NCI-H526 (cell line): ENCODE data around the gene ATP10D.
"Not testable (repeated sequence)": the region's sequence is repeated elsewhere in the genome, so short reads cannot be mapped to it uniquely, and the experiment has no call there.

ENCODE experiments used
- DNase-seq, 2 experiments: peaks; one replicate each; lab custom pipeline; 2025; lab: John Stamatoyannopoulos, UW

ATP10D gene

DNA sequence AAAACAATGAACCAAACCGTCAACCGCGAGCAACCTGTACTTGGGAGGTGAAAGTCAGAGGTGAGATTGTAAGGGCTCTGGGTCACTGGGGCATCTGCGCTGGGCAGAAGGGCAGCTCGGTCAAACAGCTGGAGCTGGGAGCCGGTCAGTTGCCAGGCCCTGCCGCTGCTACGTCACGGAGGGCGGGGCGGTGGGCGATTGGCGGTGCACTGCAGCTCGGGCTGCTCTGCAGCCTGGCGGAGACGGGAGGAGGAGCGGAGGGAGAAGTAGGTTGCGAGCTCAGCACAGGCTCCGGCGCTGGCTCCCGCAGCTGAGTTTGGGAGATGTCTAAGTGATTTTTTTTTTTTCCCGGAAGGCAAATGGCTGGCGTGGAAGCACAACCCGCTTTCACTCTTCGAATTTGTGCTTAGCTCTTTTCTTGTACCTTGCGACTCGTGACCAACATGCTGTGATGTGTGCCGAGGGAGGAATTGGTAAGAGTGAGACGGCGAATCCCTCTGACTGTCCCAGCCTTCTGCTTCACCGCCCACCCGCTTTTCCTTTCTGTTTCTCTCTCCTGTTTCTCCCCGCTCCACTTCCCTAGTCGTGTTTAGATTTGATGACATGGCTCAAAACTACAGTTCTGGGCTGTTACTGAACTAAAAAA is at the start of gene ATP10D:
TSS of gene ATP10D (plus strand) at position 229 of the 646 bp plus-strand sequence. CDS start 27,266 bp downstream, outside the sequence.
- DNase-seq: peak; percentile 86 to 96

DNA sequence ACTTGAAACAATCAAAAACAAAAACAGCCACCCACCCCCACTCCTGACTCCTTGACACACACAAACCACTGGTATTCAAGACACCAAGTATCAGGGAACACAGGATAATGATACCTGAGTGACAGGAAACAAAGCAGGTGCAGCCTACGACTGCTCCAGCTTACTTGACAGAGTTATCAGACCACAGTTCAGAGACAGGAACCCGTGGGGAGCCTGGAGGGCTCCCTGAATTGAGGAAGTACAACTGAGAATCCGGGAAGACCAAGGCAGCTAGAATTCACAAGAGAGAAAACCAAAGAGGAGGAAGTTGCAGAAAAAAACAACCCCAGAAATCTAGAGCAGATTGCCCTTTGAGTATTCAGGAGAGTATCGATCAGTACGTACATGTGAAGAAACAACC is 42.1 kb upstream of the ATP10D start:
- DNase-seq: no peak

DNA sequence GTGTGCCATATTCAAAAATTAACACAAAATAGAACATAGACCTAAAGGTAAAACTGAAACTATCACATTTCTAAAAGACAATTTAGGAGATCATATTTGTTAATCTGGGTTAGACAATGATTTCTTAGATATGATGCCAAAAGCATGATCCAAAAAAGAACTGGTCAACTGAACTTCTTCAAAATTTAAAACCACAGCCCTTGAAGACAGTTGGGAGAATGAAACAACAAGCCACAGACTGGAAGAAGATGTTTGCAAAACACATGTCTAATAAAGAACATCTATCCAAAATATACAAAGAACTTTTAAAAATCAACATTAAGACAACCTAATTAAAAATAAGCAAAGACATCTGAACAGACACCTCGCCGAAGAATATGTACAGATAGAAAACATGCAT is 41.0 kb upstream of the ATP10D start:
- DNase-seq: no peak

DNA sequence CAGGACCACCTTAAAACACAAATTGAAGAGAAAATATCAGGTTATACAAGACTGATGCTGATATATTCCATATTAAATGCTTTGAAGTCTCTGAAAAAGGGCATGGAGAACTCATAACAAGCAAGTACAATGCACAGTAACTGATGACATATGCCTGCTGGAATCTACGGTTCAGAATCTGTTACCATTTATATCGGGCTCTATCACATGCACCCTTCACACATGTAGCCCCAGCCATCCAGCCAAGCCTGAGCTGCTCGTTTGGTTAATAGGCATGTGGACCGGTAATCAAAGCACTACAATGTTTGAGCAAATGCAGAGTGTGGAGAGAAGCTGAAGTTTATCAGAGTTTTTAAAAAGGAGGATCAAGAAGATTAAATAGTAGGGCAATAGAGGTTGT is 33.4 kb upstream of the ATP10D start:
- DNase-seq: no peak

DNA sequence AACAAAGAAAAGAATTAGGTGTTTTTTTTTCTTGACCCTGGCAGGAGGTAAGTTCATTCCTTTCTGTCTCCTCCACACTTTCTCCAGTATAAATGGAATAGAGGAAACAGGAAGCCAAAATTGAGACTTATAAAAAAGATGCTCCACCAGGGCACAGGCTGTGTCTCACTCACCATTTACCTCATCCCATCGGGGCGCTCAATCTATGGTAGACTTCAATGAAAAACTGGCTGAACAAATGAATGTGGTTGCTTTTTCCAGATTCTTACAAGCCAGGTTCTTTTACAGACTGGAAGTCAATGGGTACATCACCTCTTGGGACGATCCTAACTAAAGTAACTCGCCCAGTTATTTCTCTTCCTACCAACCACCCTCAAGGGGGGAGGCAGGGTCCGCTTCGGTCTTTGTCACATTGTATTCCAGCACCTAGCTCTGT is 22.3 kb upstream of the ATP10D start:
- DNase-seq: no peak

DNA sequence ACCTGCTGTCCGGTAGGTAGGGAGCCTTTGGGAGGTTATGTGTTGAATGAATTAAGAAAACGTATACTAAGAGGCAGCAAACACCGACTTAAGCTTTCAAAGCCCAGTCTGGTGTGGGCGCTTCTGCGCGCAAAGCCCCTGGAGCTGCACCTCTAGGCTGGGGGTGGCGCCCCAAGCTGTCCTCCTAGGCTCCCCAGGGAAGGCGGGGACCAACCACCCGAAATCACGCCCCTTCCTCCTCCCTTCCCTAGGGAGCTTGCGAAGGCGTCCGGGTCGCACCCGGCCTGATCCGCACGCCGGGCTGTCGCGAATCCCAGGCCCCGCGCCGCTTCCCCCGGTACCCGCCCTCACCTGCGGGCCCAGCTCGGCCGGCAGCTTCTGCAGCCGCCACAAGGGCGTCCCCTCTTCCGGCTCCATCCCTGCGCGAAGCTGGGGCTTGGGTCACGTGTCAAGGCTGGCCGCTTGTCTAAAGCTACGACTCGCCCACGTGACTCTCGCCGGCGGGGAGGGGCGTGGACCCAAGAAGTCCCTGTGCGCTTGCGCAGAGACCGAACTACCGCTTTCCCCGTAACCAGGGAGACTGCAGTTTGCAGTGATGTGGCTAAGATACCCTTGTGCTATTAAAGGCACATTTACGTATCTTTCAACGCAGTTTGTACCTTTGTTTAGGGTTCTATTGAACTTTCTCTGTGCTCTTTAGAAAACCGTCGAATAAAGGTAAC is 21.7 kb upstream of the ATP10D start, which contains the start of gene COMMD8:
TSS of gene COMMD8 (minus strand) at position 468 of the 722 bp plus-strand sequence. CDS start at position 417, 51 bp downstream.
- peak; percentile 97 to 99 for DNase-seq

DNA sequence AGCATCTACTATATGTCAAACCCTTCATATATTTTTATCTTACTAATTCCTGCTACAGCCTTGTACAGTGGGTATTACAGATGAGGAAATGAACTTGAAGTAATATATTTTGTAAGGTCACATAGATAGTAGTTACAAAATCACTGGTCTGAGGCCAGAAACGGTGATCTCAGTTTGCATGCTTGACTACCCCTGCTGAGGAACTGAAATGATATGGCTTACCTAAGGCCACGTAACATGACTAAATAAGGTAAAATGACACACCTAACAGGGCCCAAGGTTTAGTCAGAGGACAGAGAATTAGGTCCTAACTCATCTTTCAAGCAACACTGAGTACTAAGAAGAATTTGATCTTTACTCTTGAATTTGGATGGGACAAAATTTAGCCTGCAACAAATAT is 20.1 kb upstream of the ATP10D start:
- peak in 1 of 2 experiments; percentile 41 for DNase-seq

DNA sequence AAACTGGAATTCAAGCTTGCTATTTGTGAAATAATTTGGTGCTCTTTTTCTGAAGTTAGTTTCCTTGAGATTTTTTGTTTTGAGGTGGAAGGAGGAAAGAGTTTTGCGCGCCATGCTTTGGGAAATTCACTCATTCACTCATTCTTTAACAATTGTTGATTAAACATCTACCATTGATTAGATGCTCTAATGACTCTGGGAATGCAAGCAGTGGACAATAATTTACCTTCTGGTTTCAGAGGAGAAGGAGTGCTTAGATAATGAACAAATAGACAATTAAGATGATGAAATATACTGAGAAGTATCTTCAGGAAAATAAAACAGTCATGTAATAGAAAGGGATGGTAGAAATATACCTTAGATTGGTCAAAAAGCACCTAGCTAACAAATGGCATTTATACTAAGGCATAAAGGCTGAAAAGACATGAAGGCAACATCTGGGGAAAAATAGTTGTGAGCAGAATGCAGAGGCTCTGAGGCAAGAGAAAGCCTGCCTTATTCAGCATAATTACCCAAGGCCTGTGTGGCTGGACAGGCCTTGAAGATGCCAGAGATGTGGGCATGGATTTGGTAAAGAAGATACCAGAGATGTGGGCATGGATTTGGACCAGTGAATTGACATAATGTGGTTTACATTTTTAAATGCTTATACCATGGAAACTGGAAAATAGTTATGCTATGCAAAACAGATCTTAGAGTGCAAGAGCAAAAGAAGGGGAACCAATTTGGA is 18.9 kb upstream of the ATP10D start:
- DNase-seq: peak in 1 of 2 experiments; percentile 27

DNA sequence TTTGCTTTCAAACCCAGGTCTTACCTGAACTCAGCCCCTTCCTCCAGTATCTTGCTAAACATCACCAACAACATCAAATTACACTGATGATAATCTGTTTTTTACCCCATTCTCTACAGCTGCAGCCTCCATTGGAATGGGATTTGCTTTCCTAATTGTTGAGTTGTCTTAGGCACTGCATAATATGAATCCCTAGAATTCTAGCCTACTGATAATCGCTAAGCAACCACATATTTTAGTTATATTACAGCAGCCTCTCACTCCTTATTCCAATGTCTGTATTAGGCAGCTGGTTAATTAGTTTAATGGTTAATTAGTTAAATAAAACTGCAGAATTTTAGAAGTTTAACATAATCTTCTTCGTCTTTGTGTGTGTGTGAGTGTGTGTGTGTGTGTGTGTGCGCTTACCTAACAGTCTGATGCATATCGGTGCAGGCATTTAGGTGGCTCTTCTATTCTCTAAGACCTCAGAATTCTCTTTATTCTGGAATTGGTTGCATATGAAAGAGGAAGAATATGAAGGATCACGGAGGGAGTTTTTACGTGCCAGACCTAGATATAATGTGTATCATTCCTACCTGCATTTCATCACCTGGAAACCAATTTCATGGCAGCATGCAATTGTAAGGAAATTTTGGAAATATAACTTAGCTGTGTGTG is 16.2 kb upstream of the ATP10D start:
- DNase-seq: peak in 1 of 2 experiments; percentile 18

DNA sequence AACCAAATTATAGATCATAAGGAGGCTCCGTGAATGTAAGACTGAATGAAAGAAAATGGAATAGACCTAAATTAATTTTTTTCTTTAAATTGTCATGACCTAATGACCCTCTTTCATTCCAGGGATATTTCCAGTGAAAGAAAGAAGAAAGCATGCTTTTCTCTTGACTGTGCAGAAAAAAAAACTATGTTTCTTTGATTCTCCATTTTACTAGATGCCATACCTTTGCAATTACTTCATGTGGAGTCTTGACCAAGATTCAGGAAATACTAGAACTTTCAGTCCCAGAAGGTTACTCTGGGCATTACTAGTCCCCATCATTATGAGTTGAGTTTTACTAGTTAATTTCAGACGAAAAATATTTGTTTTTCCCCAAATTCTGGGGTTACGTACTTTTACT is 15.1 kb upstream of the ATP10D start:
- no peak for DNase-seq

DNA sequence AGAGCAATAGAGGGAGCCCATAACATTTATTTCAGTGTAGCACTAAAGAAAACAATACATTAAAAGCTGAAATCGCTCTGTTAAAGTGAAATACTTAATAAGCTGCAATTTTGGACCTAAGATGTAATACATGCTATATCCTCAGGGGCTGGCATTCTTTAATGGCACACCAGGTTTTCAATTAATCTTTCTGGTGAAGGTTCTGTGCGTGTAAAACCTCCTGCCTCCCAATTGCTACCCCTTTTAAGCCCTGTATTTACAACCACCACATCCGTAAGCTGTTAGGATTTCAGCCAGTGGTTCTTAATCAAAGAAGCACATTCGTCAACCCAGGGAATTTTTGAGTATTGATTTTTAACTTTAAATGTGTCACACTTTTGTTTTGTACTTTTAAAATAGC is 14.0 kb upstream of the ATP10D start:
- no peak for DNase-seq

DNA sequence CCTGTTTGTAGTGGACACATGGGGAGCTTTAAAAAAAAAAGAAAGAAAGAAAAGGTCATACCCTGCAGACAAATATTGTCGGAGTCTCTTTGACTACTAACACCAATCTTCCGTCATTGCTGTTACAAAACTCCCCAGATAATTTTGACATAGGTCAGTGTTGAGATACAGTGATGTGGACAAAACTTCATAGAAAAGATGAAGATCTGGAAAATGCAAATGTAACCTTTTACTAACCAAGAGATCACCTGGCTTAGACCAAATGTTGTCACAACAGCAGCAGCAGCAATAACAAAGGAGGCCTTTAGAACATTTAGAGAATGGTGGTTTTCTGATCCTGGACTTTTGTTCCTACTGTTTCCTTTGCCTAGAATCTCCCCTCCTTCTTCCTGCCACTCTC is 13.5 kb upstream of the ATP10D start:
- peak in 1 of 2 experiments; percentile 38 for DNase-seq

DNA sequence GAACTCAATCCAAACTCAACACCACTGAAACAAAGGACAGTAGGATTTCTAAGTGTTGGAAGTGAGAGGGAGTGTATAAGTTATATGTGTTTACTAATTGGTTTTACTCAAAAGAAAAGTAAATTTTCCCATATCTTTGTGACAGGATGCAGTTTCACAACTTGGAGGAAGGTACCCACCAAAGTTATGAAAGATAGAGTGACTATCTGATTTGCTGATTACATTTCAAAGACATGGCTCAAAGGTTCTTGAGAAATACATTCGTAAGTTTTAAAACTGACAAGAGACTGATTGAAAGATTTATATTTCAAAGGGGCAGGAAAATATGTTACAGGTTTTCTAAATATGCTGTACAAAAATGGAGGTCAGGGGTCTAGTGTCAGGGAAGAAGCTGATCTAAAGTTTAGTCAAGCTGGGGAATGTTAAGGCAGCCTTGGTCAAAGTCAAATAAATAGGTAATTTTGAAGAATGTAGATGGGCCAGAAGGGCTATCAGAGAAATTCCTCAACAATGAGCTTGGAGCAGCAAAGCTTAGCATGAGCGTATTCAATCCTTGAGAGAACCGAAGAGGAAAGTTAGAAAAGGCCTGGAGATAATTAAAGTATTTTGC is 11.8 kb upstream of the ATP10D start:
- DNase-seq: no peak

DNA sequence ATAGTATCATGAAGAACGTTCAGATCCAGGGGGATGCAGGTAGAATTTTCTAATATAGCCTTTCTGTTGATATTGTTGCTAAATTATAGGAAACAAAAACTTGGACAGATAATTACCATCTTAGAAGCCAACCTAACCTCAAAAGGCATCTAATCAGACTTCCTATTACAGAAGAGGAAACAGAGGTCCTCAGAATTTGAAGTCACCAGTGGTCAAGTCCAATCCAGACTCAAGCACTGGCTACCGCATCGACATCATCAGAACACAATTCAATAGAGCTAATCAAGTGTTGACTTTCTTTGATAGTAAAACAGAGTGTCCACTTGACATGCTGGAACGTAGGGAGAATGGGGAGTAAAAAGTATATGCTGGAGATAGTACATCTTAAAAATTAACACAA is 10.3 kb upstream of the ATP10D start:
- no peak for DNase-seq

DNA sequence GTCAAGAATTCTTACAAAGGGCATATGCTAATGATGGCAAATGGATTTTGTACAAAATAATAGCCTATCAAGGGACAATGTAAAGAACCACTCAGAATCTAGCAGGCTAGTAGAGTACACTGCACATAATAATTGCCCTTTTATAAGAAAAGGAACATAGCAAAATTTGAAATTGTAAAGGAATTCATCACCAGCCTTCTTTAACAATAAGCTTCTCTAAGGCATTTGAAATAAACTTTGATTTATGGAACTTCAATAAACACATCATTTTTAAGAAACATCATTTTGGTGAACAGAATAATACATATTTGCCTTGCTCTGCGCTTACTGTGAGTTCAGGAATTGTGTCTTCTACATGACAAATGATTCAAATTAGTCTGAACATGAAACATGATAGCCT is 9.7 kb upstream of the ATP10D start:
- DNase-seq: peak in 1 of 2 experiments; percentile 81

DNA sequence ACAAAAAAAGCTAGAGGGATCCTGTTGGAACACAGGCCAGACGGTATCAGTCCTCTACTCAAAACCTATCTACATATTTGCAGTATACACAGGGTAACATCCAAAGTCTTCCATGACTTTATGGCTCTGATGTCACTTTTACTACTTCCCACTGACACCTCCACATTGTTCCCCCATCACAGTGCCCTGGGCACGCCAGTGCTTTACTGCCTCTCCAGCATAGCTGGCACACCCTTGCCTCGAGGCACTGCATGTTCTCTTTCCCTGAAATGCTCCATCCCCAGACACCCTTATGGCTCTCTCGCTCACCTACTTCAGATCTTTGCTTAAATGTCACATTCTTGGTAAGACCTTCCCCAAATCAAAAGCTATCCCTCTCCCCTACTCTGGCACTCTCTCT is 6.3 kb upstream of the ATP10D start:
- no peak for DNase-seq

DNA sequence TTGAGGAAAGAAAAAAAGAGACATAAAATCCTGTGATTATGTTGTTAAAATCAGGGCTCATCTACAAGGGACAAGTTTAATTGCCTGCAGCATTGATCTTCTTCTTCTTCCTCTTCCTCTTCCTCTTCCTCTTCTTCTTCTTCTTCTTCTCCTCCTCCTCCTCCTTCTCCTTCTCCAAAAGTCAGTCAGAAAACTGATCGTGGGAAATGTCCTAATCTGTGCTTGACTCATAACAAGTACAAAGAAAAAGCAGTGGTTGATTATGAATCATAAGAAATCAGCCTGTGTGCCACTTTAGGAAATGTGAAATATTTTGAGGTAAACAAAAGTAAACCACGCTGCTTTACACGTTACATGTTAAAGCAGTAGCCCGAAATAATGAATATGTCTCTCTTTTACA is 2.7 kb upstream of the ATP10D start:
- DNase-seq: no peak

DNA sequence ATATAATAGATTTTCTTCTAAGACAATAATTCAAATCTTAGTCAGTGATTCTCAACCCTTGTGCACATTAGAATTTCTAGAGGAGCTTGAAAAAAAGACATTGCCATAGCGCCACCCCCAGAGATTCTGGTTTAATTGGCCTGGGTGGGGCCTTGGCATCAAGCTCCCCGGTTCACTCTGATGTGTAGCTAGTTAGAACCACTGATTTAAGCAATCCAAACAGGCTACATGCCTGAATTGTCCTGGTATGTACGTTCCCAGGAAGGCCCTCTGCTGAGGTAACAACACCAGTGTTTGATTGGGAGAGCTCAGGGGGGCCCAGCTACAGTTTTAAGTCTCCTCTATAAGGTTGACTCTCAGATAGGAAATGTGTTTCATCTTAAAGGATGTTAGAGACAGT is 1.3 kb upstream of the ATP10D start:
- peak in 1 of 2 experiments; percentile 36 for DNase-seq

DNA sequence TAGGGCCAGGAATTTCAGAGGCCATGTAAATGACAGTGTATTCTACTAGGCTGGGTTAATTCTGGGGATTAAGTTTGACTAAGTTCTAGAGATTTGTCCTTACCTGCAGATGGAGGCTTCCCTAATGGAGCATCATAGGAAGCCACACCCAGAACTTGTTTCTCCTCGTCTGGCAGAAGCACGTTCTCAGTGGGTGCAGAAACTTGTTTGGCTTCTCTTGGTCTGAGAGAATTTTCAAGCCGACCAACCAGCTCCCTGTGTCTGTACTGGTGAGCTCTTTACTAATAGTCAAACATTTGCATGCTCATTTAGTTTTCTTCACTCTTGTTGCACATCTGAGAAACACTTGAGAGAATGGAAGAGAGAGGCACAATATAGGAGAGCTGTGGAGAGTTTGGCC is 907 bp upstream of the ATP10D start:
- peak; percentile 60 to 73 for DNase-seq

DNA sequence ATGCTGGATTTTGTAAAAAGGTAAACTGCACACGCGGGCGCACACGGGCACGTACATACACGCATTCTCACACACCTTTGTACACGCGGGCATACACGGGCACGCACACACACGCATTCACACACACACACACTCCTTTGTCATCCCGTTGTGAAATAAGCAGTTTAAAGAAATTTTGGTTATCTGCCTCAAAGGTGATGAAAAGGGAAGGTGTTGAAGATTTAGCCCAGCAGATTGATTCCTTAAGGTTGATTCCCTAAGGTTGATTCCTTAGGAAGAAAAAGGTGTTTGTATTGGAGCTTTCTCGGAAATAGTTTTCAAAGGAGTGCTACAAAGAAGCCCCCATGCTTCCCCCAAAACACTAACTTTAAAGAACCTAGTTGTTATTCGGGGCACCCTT is 693 bp downstream of the ATP10D start:
- DNase-seq: peak in 1 of 2 experiments; percentile 39

DNA sequence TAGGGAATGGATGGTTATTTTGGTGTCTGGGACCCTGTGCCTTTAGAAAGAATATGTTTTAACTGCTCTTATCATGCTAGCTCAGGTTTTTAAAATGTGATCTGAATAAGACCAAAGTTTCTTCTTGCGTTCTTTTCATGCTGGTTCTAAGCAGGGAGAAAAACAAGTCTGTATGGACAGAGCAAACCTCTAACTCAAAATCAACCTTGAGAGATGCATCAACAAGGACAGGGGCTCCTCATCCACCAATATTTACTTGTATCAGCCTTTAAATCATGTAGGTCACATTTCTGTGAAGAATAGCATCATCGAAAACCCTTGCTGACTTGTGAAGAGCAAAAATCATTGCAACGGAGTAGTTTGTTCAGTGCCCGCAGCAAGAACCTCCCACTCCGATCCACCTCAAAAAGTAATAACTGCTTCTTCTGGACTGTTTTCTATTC is 1.2 kb downstream of the ATP10D start:
- peak in 1 of 2 experiments; percentile 31 for DNase-seq

DNA sequence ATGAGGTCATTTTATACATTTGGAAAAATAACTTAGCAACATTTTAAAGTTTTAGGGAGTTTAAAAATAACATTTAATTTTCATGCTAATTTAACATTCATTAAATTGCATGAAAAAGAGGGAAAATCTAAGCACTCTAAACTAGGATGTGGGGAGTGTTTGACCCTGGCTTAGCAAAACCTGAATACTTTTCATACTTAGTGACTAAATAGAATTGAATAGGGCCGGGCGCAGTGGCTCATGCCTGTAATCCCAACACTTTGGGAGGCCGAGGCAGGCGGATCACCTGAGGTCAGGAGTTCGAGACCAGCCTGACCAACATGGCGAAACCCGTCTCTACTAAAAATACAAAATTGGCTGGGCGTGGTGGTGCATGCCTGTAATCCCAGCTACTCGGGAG is 1.7 kb downstream of the ATP10D start:
- not testable (repeated sequence) for DNase-seq
